D721Med (cell line): ENCODE measurements around the gene ADAM10.

ENCODE experiments used
- DNase-seq: peaks from one replicate; pipeline ENCODE4 v3.0.0; 2011; ENCODE audit warnings: low spot score; ENCODE audit not compliant: insufficient read length
- FAIRE-seq: peaks from 2 replicates; lab custom pipeline; 2011; peaks lifted over from hg19 to GRCh38; lab: Jason Lieb, UNC
- TF ChIP-seq, protein P1 (sequence below): IDR thresholded peaks from 2 replicates; pipeline ENCODE4 v1.5.1; 2012; ENCODE audit warnings: mild to moderate bottlenecking, control low read depth; ENCODE audit not compliant: insufficient read depth; ENCODE audit errors: missing control alignments

ADAM10 gene

DNA sequence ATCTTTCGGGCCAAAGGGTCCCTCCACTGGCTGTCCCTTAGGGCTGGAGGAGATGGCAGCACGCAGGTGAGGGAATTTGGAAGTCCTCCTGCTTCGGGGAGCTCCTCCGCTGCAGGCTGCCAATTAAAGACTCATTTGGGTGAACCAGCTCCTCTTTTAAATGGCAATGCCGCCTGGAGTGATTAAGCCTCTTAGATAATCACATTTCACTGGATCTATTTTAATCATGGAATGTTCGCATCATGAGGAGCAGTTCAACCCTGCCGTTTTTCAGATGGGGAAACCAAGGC, 199.8 kb downstream of the ADAM10 start:
- DNase-seq (no peak), FAIRE-seq (no peak)
- TF ChIP-seq, protein P1, sequence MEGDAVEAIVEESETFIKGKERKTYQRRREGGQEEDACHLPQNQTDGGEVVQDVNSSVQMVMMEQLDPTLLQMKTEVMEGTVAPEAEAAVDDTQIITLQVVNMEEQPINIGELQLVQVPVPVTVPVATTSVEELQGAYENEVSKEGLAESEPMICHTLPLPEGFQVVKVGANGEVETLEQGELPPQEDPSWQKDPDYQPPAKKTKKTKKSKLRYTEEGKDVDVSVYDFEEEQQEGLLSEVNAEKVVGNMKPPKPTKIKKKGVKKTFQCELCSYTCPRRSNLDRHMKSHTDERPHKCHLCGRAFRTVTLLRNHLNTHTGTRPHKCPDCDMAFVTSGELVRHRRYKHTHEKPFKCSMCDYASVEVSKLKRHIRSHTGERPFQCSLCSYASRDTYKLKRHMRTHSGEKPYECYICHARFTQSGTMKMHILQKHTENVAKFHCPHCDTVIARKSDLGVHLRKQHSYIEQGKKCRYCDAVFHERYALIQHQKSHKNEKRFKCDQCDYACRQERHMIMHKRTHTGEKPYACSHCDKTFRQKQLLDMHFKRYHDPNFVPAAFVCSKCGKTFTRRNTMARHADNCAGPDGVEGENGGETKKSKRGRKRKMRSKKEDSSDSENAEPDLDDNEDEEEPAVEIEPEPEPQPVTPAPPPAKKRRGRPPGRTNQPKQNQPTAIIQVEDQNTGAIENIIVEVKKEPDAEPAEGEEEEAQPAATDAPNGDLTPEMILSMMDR = no peak

DNA sequence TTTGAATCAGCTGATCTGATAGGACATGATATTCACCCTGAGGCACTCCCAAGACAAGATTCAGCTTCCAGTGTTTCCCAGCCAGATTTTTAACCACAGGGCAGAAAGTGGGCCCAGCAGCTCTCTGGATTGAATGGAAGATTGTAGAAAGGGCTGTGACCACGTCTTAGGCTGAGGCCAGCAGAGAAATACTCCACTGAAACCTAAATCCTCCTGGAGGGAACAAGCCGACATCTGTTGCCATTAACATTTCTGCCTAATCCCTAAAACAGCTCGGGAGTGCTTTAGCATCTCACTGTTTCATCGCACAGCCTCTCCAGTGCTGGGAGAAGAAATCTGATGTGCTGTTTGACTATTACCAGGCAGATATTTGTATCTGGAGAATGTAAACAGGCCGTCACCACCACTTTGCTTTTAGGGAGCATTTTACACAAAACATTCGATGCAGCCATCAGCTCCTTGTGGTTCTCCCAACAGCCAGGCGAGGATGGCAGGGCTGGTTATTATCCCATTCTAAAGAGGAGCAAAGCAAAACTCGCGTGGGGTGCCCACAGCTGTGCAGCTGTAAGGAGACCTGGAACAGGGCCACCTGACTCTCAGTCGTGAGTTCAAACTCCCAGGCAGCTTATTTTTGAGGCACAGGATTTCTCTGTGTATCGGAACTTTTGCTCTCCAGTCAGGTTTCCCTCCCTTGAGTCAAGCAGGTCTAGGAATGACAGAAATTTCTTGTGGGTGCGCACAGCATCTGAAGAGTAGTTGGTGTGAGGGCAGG, 200.3 kb downstream of the ADAM10 start:
- TF ChIP-seq, protein P1 = no peak
- DNase-seq (peak; percentile 75), FAIRE-seq (peak; percentile 91)

DNA sequence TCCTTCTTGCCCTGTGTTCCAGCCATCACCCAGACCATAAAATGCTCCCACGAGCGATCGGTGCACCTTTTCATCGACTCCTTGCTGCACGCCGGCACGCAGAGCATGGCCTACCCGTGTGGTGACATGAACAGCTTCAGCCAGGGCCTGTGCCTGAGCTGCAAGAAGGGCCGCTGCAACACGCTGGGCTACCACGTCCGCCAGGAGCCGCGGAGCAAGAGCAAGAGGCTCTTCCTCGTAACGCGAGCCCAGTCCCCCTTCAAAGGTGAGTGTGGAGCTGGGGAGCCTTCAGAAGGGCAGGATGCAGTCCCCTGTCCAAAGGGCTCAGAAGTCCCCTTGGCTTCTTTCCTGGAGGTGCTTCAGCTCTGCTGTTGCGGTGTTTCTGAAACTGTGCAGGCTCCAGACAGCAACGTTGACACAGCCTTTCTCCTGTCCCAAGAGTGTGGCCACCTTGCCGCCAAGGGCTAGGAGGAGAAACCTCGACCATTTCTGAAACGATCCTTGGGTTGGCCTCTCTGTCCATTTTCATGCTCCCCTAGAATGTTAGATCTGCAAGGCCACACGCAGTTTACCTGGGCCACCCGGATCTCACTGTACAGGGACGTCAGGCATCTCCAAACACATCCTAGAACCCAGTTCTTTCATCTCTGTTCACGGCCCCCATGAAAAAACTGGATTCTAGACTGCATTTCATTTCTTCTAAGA, 201.0 kb downstream of the ADAM10 start:
- no peak for FAIRE-seq
- DNase-seq = no peak
- TF ChIP-seq, protein P1 = no peak

DNA sequence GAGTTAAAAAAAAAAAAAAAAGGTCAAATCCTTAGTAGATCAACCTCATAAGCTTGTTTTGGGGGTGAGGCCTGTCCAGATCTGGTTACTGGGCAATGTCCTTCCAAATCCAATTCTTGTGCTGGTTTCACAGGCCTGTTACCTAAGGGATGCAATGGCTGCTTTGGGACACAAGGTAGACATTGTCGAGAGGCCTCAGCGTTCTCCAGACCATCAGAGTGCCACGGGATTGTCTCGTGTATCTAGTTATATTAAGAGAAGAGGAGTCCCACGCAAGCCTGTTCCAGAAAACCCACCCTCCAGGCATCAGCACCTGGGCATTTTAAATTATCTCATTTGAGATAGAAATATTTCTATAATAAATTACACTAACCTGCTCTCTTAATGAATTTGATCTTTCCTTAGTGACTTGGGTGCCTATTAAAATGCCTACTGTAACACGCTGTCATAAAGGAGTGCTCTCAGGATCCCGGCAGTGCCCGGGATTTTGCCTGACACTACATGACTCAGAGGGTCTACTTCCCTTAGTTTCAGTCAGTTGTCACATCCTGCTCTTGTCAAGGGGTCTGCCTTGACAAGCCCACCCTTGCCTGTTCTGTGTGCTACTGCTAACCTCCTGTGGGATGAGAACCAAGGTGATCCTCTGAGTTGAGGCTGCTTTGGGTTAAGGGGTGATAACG, 201.7 kb downstream of the ADAM10 start:
- TF ChIP-seq, protein P1 = no peak
- no peak for DNase-seq
- FAIRE-seq = no peak

DNA sequence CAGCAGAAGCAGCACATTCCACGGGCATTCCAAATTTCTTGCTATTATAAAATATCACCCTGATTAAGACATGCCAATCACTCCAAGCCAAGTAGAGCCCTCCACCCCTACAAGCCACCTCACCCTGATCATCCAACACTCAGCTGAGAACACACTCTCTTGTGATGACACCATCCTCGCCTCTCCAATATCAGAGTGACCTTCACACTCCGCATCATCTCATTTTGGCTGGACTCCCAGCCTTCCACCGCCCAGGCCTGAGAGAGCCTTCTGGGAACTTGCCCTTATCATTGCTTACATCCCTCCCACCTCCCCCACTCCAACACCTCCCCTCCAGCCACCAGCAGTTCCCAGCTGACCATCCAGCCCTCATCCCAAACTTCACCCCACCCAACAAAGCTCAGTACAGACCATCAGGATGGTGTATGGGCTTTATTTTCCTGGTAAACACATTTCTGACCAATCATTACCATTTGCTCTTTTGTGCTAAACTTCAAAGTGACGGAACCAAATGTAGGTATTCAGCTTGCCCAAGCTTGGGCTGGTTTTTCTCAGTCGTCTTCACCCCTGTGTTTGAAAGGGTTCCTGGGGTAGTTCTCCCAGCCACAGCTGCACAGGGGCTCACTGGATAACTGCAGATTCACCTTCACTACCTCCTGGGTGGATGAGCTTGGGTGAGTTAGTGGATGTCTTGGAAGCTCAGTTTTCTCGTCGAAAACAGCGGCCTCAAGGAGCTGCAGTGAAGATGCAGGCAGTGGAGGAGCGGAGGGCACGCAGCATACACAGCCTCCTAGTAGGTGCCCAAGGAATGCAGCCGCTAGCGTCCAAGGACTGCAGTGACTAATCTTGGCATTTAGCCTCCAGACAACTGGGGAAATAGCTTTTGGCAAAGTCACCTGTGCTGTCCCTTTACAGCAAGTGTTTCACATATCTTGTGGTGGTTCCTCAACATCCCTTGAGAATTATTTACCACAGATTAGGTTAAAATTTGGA, 202.6 kb downstream of the ADAM10 start:
- DNase-seq (no peak), FAIRE-seq (no peak)
- TF ChIP-seq, protein P1 = no peak

DNA sequence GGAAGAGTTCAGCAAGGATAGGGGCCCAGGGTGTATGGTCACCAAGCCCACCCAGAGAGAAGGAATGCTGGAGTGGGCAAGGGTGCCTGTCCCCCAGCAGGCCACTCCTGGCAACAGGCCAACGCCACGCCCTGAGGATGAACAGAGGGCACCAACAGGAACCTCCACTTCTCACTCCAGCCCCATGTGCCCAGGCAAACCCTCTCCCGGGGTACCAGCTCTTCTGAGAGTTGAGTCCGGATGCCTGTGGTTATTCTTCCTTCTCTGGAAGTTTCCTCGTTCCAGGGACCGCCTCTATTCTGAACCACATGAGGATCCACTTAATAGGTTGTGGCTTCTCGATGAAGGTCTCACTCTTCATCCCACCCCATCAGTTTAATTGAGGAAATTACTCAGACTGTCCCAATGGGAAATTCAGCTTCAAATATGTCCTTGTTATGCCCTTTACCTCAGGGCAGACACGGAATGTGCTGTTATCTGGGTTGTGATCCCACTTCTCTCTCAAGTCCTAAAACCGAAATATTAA, 203.4 kb downstream of the ADAM10 start:
- DNase-seq (no peak), FAIRE-seq (no peak)
- TF ChIP-seq, protein P1 = no peak
